ENCODE results near the gene SERPINI1. TPM values are rescaled to one million over a fixed set of nuclear protein-coding genes. Genes with fewer than 3 reads are reported as not detected.

SERPINI1 gene
- total and polyA plus RNA-seq, 9 of the 15 experiments (the other 6 are each of a cell fraction or from before 2014, with no cell fraction given) = 1.6 to 9.9 (median 3.5) TPM

GRCh38 chr3:167735233-167736138 lies at the start of gene SERPINI1 (continued):
- TF ChIP-seq ZNF76 (CRISPR knock-in tag; IDR thresholded peaks at IDR 0.05; ENCODE audit: borderline replicate concordance) (no peak), RFX7 (CRISPR knock-in tag; IDR thresholded peaks at IDR 0.05) (no peak), SLC30A9 (CRISPR knock-in tag; IDR thresholded peaks at IDR 0.05) (no peak), HEY1 (CRISPR knock-in tag; IDR thresholded peaks at IDR 0.05; ENCODE audit: borderline replicate concordance) (no peak), SP1 (CRISPR knock-in tag; IDR thresholded peaks at IDR 0.05) (no peak), POLR3G (IDR thresholded peaks at IDR 0.05; ENCODE audit: extremely low read depth, insufficient read length, insufficient replicate concordance) (no peak), TAF15 (IDR thresholded peaks at IDR 0.05; ENCODE audit: low read depth, low read length) (no peak), BRF1 (IDR thresholded peaks at IDR 0.05; ENCODE audit: borderline replicate concordance, extremely low read depth, insufficient read length) (no peak), ZNF253 (CRISPR knock-in tag; conservative IDR thresholded peaks at IDR 0.05) (no peak), ZNF668 (CRISPR knock-in tag; IDR thresholded peaks at IDR 0.05) (no peak), ZNF239 (CRISPR knock-in tag; IDR thresholded peaks at IDR 0.05) (no peak), AFF1 (IDR thresholded peaks at IDR 0.05; ENCODE audit: low read depth in 1 of 2, partially characterized antibody in 2 of 2) (no peak), U2AF2 (optimal IDR thresholded peaks at IDR 0.05; ENCODE audit: low read depth, low read length) (no peak), SETDB1 (IDR thresholded peaks at IDR 0.05; ENCODE audit: low read length) (no peak), KLF10 (CRISPR knock-in tag; IDR thresholded peaks at IDR 0.05) (no peak)
- TF ChIP-seq, protein P1, sequence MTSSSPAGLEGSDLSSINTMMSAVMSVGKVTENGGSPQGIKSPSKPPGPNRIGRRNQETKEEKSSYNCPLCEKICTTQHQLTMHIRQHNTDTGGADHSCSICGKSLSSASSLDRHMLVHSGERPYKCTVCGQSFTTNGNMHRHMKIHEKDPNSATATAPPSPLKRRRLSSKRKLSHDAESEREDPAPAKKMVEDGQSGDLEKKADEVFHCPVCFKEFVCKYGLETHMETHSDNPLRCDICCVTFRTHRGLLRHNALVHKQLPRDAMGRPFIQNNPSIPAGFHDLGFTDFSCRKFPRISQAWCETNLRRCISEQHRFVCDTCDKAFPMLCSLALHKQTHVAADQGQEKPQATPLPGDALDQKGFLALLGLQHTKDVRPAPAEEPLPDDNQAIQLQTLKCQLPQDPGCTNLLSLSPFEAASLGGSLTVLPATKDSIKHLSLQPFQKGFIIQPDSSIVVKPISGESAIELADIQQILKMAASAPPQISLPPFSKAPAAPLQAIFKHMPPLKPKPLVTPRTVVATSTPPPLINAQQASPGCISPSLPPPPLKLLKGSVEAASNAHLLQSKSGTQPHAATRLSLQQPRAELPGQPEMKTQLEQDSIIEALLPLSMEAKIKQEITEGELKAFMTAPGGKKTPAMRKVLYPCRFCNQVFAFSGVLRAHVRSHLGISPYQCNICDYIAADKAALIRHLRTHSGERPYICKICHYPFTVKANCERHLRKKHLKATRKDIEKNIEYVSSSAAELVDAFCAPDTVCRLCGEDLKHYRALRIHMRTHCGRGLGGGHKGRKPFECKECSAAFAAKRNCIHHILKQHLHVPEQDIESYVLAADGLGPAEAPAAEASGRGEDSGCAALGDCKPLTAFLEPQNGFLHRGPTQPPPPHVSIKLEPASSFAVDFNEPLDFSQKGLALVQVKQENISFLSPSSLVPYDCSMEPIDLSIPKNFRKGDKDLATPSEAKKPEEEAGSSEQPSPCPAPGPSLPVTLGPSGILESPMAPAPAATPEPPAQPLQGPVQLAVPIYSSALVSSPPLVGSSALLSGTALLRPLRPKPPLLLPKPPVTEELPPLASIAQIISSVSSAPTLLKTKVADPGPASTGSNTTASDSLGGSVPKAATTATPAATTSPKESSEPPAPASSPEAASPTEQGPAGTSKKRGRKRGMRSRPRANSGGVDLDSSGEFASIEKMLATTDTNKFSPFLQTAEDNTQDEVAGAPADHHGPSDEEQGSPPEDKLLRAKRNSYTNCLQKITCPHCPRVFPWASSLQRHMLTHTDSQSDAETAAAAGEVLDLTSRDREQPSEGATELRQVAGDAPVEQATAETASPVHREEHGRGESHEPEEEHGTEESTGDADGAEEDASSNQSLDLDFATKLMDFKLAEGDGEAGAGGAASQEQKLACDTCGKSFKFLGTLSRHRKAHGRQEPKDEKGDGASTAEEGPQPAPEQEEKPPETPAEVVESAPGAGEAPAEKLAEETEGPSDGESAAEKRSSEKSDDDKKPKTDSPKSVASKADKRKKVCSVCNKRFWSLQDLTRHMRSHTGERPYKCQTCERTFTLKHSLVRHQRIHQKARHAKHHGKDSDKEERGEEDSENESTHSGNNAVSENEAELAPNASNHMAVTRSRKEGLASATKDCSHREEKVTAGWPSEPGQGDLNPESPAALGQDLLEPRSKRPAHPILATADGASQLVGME (CRISPR knock-in tag; IDR thresholded peaks at IDR 0.05) = no peak; the same call in 1 of the 2 replicates
- TF ChIP-seq, protein P2, sequence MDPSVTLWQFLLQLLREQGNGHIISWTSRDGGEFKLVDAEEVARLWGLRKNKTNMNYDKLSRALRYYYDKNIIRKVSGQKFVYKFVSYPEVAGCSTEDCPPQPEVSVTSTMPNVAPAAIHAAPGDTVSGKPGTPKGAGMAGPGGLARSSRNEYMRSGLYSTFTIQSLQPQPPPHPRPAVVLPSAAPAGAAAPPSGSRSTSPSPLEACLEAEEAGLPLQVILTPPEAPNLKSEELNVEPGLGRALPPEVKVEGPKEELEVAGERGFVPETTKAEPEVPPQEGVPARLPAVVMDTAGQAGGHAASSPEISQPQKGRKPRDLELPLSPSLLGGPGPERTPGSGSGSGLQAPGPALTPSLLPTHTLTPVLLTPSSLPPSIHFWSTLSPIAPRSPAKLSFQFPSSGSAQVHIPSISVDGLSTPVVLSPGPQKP (CRISPR knock-in tag; IDR thresholded peaks at IDR 0.05) = no peak

Measured in K562 (cell line).